Naive thymus-derived CD8-positive, alpha-beta T cell (primary cell): Measurements from ENCODE around the gene LATS2. TPM values are rescaled to one million over a fixed set of nuclear protein-coding genes. Genes with fewer than 3 reads are reported as not detected.
"Not testable (repeated sequence)": the region's sequence is repeated elsewhere in the genome, so short reads cannot be mapped to it uniquely, and the experiment has no call there.

Source experiments
- ATAC-seq, 2 donors: fragments of 150-1000 bp; cut with Tn5 transposase in 1 of 2; sonication (Bioruptor Pico), chemical (Tn5 transposase) in 1 of 2; 1 replicate in 1 of 2; 2 replicates in 1 of 2; pipeline ENCODE4 v1.10.0; 2021; ENCODE audit warnings: mild to moderate bottlenecking in 2 of 2, moderate library complexity in 2 of 2
- POLR2A ChIA-PET: fragments of 350-600 bp; sonication (Branson Sonifier 250); formaldehyde crosslinking; loops from one replicate; lab custom pipeline; 2021; ENCODE audit warnings: antibody characterized with exemption; lab: Charles Lee
- DNase-seq, 10 donors: peaks; one replicate each; pipeline versions ENCODE4 v3.0.0 to v3.0.0-alpha.2; 2020 to 2022
- H3K27ac Mint-ChIP-seq, 10 donors: one replicate each; pipeline ENCODE4 v1.8.0; 2020 to 2022; ENCODE audit warnings: mild to moderate bottlenecking in 10 of 10, mixed read lengths in 10 of 10, moderate library complexity in 4 of 10, inconsistent platforms in 1 of 10
- H3K27me3 Mint-ChIP-seq, 5 donors: one replicate each; pipeline ENCODE4 v1.8.0; 2021 to 2022; ENCODE audit warnings: mixed read lengths in 5 of 5
- H3K36me3 Mint-ChIP-seq, 3 donors: one replicate each; pipeline ENCODE4 v1.8.0; 2020 to 2022; ENCODE audit warnings: mixed read lengths in 3 of 3, mild to moderate bottlenecking in 2 of 3, inconsistent platforms in 1 of 3
- H3K4me1 Mint-ChIP-seq, 4 donors: one replicate each; pipeline ENCODE4 v1.8.0; 2021 to 2022; ENCODE audit warnings: mixed read lengths in 4 of 4
- H3K4me3 Mint-ChIP-seq, 10 donors: one replicate each; pipeline ENCODE4 v1.8.0; 2020 to 2022; ENCODE audit warnings: mild to moderate bottlenecking in 10 of 10, mixed read lengths in 10 of 10, moderate library complexity in 6 of 10, inconsistent platforms in 1 of 10
- H3K9me3 Mint-ChIP-seq, 9 donors: one replicate each; pipeline ENCODE4 v1.8.0; 2020 to 2022; ENCODE audit warnings: mixed read lengths in 9 of 9, mild to moderate bottlenecking in 3 of 9, inconsistent platforms in 1 of 9, moderate library complexity in 1 of 9
- polyA plus RNA-seq, 3 donors: library from polyadenylated mRNA; unstranded; fragments of 300-500 nt; fragmentation: Illumina TruSeq; gene quantifications; one replicate each; pipeline ENCODE4 v1.2.3, GENCODE V29; 2021
- total RNA-seq, 8 experiments: library from RNA in 2 of 8; stranded (reverse) in 2 of 8; gene quantifications; one replicate each; pipeline ENCODE4 v1.2.3 and lab custom pipeline; 2021 to 2026

LATS2 gene
- total and polyA plus RNA-seq, 5 experiments from 2014 or later = 0.06 to 0.70 (median 0.38) TPM; not detected in 1

- Mint-ChIP-seq H3K27me3 (peaks cover 0 to 2% (median 0%) of the 10 kb centered on the region in 5 donors), H3K27ac (peak overlapping the region in 4 of 10 donors; percentile 19 to 83 (median 37)), H3K9me3 (no peaks in the 10 kb centered on the region), H3K4me1 (peaks cover 3 to 4% (median 4%) of the 10 kb centered on the region in 4 donors), H3K4me3 (peak overlapping the region in 1 of 10 donors; percentile 12), H3K36me3 (no peaks in the 10 kb centered on the region)
- DNase-seq (no peak), ATAC-seq (peak in 1 of 2 donors; percentile 44)
- POLR2A ChIA-PET = interaction anchor here (0.7 kb wide), 1 partner anchor 58 kb away, joined by 6 read pairs; no protein-coding TSS in a partner anchor
Observed at GRCh38 chr13:21053231-21053630, 8.2 kb downstream of the LATS2 start.

- no peak for DNase-seq
- no peak for ATAC-seq
- Mint-ChIP-seq H3K4me1 (peaks cover 3 to 4% (median 4%) of the 10 kb centered on the region in 4 donors), H3K36me3 (no peaks in the 10 kb centered on the region), H3K27me3 (peaks cover 0 to 2% (median 0%) of the 10 kb centered on the region in 5 donors), H3K4me3 (no peak overlapping the region), H3K27ac (peak overlapping the region in 1 of 10 donors; percentile 78), H3K9me3 (no peaks in the 10 kb centered on the region)
- POLR2A ChIA-PET = no interaction called here
Observed at GRCh38 chr13:21051675-21052074, 9.7 kb downstream of the LATS2 start.

GRCh38 chr13:21050288-21051197 lies 10.8 kb downstream of the LATS2 start:
- H3K36me3 Mint-ChIP-seq = no peaks in the 10 kb centered on the region
- no peak overlapping the region for H3K27ac Mint-ChIP-seq

GRCh38 chr13:21049731-21050130 lies 11.7 kb downstream of the LATS2 start:
- H3K9me3 Mint-ChIP-seq, ATAC-seq, H3K36me3 Mint-ChIP-seq, H3K4me1 Mint-ChIP-seq, H3K4me3 Mint-ChIP-seq, POLR2A ChIA-PET, H3K27me3 Mint-ChIP-seq, DNase-seq: not testable (repeated sequence)
- peak overlapping the region in 1 of 10 donors; percentile 40 for H3K27ac Mint-ChIP-seq

More at GRCh38 chr13:21050288-21051197, 10.8 kb downstream of the LATS2 start:
- DNase-seq (no peak), ATAC-seq (no peak)
- H3K4me1 Mint-ChIP-seq = peaks cover 3 to 4% (median 4%) of the 10 kb centered on the region in 4 donors
- H3K27me3 Mint-ChIP-seq = peaks cover 0 to 2% (median 0%) of the 10 kb centered on the region in 5 donors
- no peaks in the 10 kb centered on the region for H3K9me3 Mint-ChIP-seq
- H3K4me3 Mint-ChIP-seq = no peak overlapping the region
- POLR2A ChIA-PET = no interaction called here

- H3K4me1 Mint-ChIP-seq = peaks cover 3 to 12% (median 4%) of the 10 kb centered on the region in 4 donors
- ATAC-seq (no peak), DNase-seq (no peak)
- H3K27ac Mint-ChIP-seq = peak overlapping the region in 1 of 10 donors; percentile 52
- no peaks in the 10 kb centered on the region for H3K36me3 Mint-ChIP-seq
- no peak overlapping the region for H3K4me3 Mint-ChIP-seq
- no peaks in the 10 kb centered on the region for H3K9me3 Mint-ChIP-seq
- POLR2A ChIA-PET = no interaction called here
- peaks cover 0 to 2% (median 0%) of the 10 kb centered on the region in 5 donors for H3K27me3 Mint-ChIP-seq
Observed at GRCh38 chr13:21048901-21049698, 12.3 kb downstream of the LATS2 start.

- H3K4me3 Mint-ChIP-seq = no peak overlapping the region
- POLR2A ChIA-PET = no interaction called here
- no peaks in the 10 kb centered on the region for H3K36me3 Mint-ChIP-seq
- no peak for ATAC-seq
- peaks cover 0 to 9% (median 0%) of the 10 kb centered on the region in 4 donors for H3K4me1 Mint-ChIP-seq
- H3K27me3 Mint-ChIP-seq = no peaks in the 10 kb centered on the region
- no peak for DNase-seq
- H3K9me3 Mint-ChIP-seq = no peaks in the 10 kb centered on the region
- H3K27ac Mint-ChIP-seq = no peak overlapping the region
Observed at GRCh38 chr13:21047591-21048282, 13.6 kb downstream of the LATS2 start.

- POLR2A ChIA-PET = no interaction called here
- ATAC-seq = no peak
- Mint-ChIP-seq H3K27ac (peak overlapping the region in 1 of 10 donors; percentile 57), H3K36me3 (no peaks in the 10 kb centered on the region), H3K9me3 (no peaks in the 10 kb centered on the region), H3K4me3 (no peak overlapping the region), H3K4me1 (peaks cover 0 to 9% (median 0%) of the 10 kb centered on the region in 4 donors), H3K27me3 (no peaks in the 10 kb centered on the region)
- DNase-seq = no peak
Observed at GRCh38 chr13:21047087-21047486, 14.3 kb downstream of the LATS2 start.

- ATAC-seq (no peak), DNase-seq (no peak)
- no peak overlapping the region for H3K4me3 Mint-ChIP-seq
- H3K27me3 Mint-ChIP-seq = no peaks in the 10 kb centered on the region
- POLR2A ChIA-PET = no interaction called here
- no peaks in the 10 kb centered on the region for H3K9me3 Mint-ChIP-seq
- H3K27ac Mint-ChIP-seq = no peak overlapping the region
- H3K36me3 Mint-ChIP-seq = no peaks in the 10 kb centered on the region
- H3K4me1 Mint-ChIP-seq = peaks cover 0 to 13% (median 0%) of the 10 kb centered on the region in 4 donors
Observed at GRCh38 chr13:21046203-21046602, 15.2 kb downstream of the LATS2 start.

- no peak for DNase-seq
- Mint-ChIP-seq H3K4me1 (peaks cover 0 to 17% (median 2%) of the 10 kb centered on the region in 4 donors), H3K27me3 (no peaks in the 10 kb centered on the region), H3K36me3 (no peaks in the 10 kb centered on the region), H3K4me3 (no peak overlapping the region), H3K9me3 (no peaks in the 10 kb centered on the region), H3K27ac (no peak overlapping the region)
- POLR2A ChIA-PET = interaction anchor here (0.6 kb wide), 1 partner anchor 25 kb away, joined by 3 read pairs; no protein-coding TSS in a partner anchor
- ATAC-seq = no peak
Observed at GRCh38 chr13:21045100-21045499, 16.3 kb downstream of the LATS2 start.

GRCh38 chr13:21043898-21044297 lies 17.5 kb downstream of the LATS2 start:
- Mint-ChIP-seq H3K27me3 (no peaks in the 10 kb centered on the region), H3K36me3 (no peaks in the 10 kb centered on the region), H3K4me3 (no peak overlapping the region), H3K27ac (peak overlapping the region in 1 of 10 donors; percentile 24), H3K4me1 (peaks cover 5 to 26% (median 10%) of the 10 kb centered on the region in 4 donors), H3K9me3 (no peaks in the 10 kb centered on the region)
- no peak for ATAC-seq
- POLR2A ChIA-PET = interaction anchor here (0.7 kb wide), 1 partner anchor 17 kb away, joined by 4 read pairs; the partner anchor contains the start of gene LATS2
- DNase-seq = no peak

- Mint-ChIP-seq H3K36me3 (no peaks in the 10 kb centered on the region), H3K27ac (peak overlapping the region in 3 of 10 donors; percentile 33 to 63 (median 57)), H3K4me3 (no peak overlapping the region), H3K4me1 (peaks cover 5 to 36% (median 14%) of the 10 kb centered on the region in 4 donors), H3K27me3 (no peaks in the 10 kb centered on the region), H3K9me3 (no peaks in the 10 kb centered on the region)
- POLR2A ChIA-PET = interaction anchor here (0.7 kb wide), 1 partner anchor 127 kb away, joined by 4 read pairs; no protein-coding TSS in a partner anchor
- DNase-seq (no peak), ATAC-seq (no peak)
Observed at GRCh38 chr13:21040120-21040826, 21.1 kb downstream of the LATS2 start.
